Measurements from ENCODE around the gene GRWD1. TPM values are rescaled to one million over a fixed set of nuclear protein-coding genes. Genes with fewer than 3 reads are reported as not detected.

GRWD1 gene
- 10 to 100 TPM; 24.3 to 34.5 (median 26.0) TPM for total RNA-seq
- 10 to 100 TPM in 1 of 3 donors, 1 to 10 TPM in 2; 5.5 to 14.7 (median 9.5) TPM for polyA plus RNA-seq
- long read RNA-seq, donor 1, full-length matches to known transcripts, result 12 of 23 reads
- long read RNA-seq, donor 1, partial matches to known transcripts, result 11 of 23 reads
- long read RNA-seq, donor 1, other reads (novel, unspliced or antisense), result 0 of 23 reads
- long read RNA-seq, donor 2, full-length matches to known transcripts, result 8 of 8 reads
- long read RNA-seq, donor 2, partial matches to known transcripts, result 0 of 8 reads
- long read RNA-seq, donor 2, other reads (novel, unspliced or antisense), result 0 of 8 reads

- no peaks in the 10 kb centered on the region for H3K9me3 ChIP-seq
- H3K4me1 ChIP-seq, result peaks cover 10 to 50% (median 33%) of the 10 kb centered on the region in 6 donors
- peak within 1 kb of the TSS; percentile 82 to 100 (median 98) for H3K4me3 ChIP-seq
- peak within 1 kb of the TSS; percentile 69 to 95 (median 88) for H3K27ac ChIP-seq
- H3K36me3 ChIP-seq, result peaks cover 2 to 48% (median 36%) of the 10 kb centered on the region in 6 donors
- 0 to 2% (median 0%) methylated on average over 59 to 61 of the region's 61 CpGs for WGBS, 5 donors
- peak; percentile 96 for DNase-seq
- intact Hi-C loops (cut with DNase I; ENCODE audit: low total_unique reads), result no loop called here
- TF ChIP-seq POLR2AphosphoS5 (IDR thresholded peaks at IDR 0.05), result peak; percentile 92 to 95 (median 93)
- TF ChIP-seq POLR2A (IDR thresholded peaks at IDR 0.05), result no peak
- peak in 5 of 11 experiments; percentile 1 to 46 (median 35) for TF ChIP-seq CTCF (IDR thresholded peaks at IDR 0.05 in 8 of 11, conservative IDR thresholded peaks at IDR 0.05 in 3 of 11)
- H3K27me3 ChIP-seq (replicated peaks in 1 of 7), result peaks cover 0 to 42% (median 24%) of the 10 kb centered on the region in 7 donors
These were observed at the start of gene GRWD1 for GRCh38 chr19:48445606-48446481. Gene GRWD1 (plus strand): TSS chr19:48445983. CDS start chr19:48446006, 23 bp downstream.

GRCh38 chr19:48396016-48396823 lies 49.6 kb upstream of the GRWD1 start:
- Histone ChIP-seq H3K27me3 (replicated peaks in 1 of 7) (peaks cover 7 to 65% (median 48%) of the 10 kb centered on the region in 7 donors), H3K4me3 (no peak overlapping the region), H3K9me3 (peaks cover 0 to 4% (median 0%) of the 10 kb centered on the region in 8 donors), H3K36me3 (no peaks in the 10 kb centered on the region), H3K4me1 (peaks cover 8 to 76% (median 39%) of the 10 kb centered on the region in 6 donors), H3K27ac (no peak overlapping the region)
- 59 to 65% (median 61%) methylated on average over 24 of the region's 24 CpGs for WGBS, 5 donors
- TF ChIP-seq POLR2A (IDR thresholded peaks at IDR 0.05) (no peak), POLR2AphosphoS5 (IDR thresholded peaks at IDR 0.05) (no peak), CTCF (IDR thresholded peaks at IDR 0.05 in 8 of 11, conservative IDR thresholded peaks at IDR 0.05 in 3 of 11) (no peak)
- intact Hi-C loops (cut with DNase I; ENCODE audit: low total_unique reads), result no loop called here
- DNase-seq, result no peak

GRCh38 chr19:48396824-48397176 lies 49.0 kb upstream of the GRWD1 start:
- WGBS, 5 donors, result 42 to 89% (median 44%) methylated on average over 1 to 2 of the region's 2 CpGs
- H3K4me1 ChIP-seq, result peaks cover 8 to 72% (median 34%) of the 10 kb centered on the region in 6 donors
- TF ChIP-seq CTCF (IDR thresholded peaks at IDR 0.05 in 8 of 11, conservative IDR thresholded peaks at IDR 0.05 in 3 of 11) (no peak), POLR2AphosphoS5 (IDR thresholded peaks at IDR 0.05) (no peak), POLR2A (IDR thresholded peaks at IDR 0.05) (no peak)
- intact Hi-C loops (cut with DNase I; ENCODE audit: low total_unique reads), result no loop called here
- H3K27me3 ChIP-seq (replicated peaks in 1 of 7), result peaks cover 7 to 65% (median 48%) of the 10 kb centered on the region in 7 donors
- no peaks in the 10 kb centered on the region for H3K36me3 ChIP-seq
- H3K9me3 ChIP-seq, result peaks cover 0 to 4% (median 0%) of the 10 kb centered on the region in 8 donors
- no peak overlapping the region for H3K27ac ChIP-seq
- no peak for DNase-seq
- no peak overlapping the region for H3K4me3 ChIP-seq
